HL-60 (cell line): ENCODE data around the gene CBR3.

Experiments
- DNase-seq, 2 experiments: peaks; one replicate each; pipeline ENCODE4 v3.0.0-alpha.2; 2010 to 2020; ENCODE audit warnings: low read depth in 1 of 2, low spot score in 1 of 2
- H3K27ac ChIP-seq: fragments of 250-450 bp; sonication (Bioruptor Pico); replicated peaks from 2 replicates; pipeline ENCODE4 v1.5.1; 2020; ENCODE audit warnings: mild to moderate bottlenecking, moderate library complexity
- H3K27me3 ChIP-seq: fragments of 250-450 bp; sonication (Bioruptor Pico); 2 replicates; pipeline ENCODE4 v1.5.1; 2021; ENCODE audit warnings: mild to moderate bottlenecking, moderate library complexity; ENCODE audit not compliant: insufficient read depth, poor library complexity, severe bottlenecking
- H3K4me3 ChIP-seq: replicated peaks from 2 replicates; pipeline ENCODE4 v1.5.1; 2011; ENCODE audit warnings: mild to moderate bottlenecking, control low read depth, low read length; ENCODE audit not compliant: insufficient read depth
- GABPA ChIP-seq: IDR thresholded peaks from 2 replicates; pipeline ENCODE4 v1.6.1; 2012; ENCODE audit warnings: low read depth
- POLR2AphosphoS5 ChIP-seq: IDR thresholded peaks from 2 replicates; pipeline ENCODE4 v1.6.1; 2012; ENCODE audit warnings: low read depth
- SPI1 ChIP-seq: IDR thresholded peaks from 2 replicates; pipeline ENCODE4 v1.6.1; 2012; ENCODE audit warnings: low read depth, mild to moderate bottlenecking, borderline replicate concordance
- TF ChIP-seq, protein P1 (sequence below): IDR thresholded peaks from 2 replicates; pipeline ENCODE4 v1.6.1; 2012; ENCODE audit warnings: low read depth; ENCODE audit not compliant: insufficient replicate concordance
- TF ChIP-seq, protein P2 (sequence below): IDR thresholded peaks from one replicate; pipeline ENCODE4 v1.5.1; 2011; ENCODE audit warnings: low read length, control low read depth, inconsistent platforms; ENCODE audit not compliant: insufficient read depth

The CBR3 gene

DNA sequence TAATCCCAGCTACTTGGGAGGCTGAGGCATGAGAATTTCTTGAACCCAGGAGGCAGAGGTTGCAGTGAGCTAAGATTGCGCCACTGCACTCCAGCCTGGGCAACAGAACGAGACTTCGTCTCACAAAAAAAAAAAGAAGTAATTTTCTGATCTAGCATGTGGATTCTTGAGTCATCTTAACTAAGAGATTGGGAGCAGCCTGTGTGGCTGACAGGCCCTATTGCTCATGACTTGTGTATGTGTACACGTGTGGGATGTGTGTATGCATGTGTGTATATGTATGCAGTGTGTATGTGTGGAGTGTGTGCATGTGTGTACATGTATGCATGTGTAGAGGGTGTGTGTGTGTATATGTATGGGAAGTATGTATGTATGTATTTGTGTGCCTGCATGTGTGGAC is 51.2 kb downstream of the CBR3 start:
- peak overlapping the region; percentile 54 for H3K27ac ChIP-seq
- peak in 1 of 2 experiments; percentile 49 for DNase-seq
- H3K27me3 ChIP-seq = no peaks in the 10 kb centered on the region
- no peak overlapping the region for H3K4me3 ChIP-seq
- no peak for TF ChIP-seq GABPA
- TF ChIP-seq, protein P1, sequence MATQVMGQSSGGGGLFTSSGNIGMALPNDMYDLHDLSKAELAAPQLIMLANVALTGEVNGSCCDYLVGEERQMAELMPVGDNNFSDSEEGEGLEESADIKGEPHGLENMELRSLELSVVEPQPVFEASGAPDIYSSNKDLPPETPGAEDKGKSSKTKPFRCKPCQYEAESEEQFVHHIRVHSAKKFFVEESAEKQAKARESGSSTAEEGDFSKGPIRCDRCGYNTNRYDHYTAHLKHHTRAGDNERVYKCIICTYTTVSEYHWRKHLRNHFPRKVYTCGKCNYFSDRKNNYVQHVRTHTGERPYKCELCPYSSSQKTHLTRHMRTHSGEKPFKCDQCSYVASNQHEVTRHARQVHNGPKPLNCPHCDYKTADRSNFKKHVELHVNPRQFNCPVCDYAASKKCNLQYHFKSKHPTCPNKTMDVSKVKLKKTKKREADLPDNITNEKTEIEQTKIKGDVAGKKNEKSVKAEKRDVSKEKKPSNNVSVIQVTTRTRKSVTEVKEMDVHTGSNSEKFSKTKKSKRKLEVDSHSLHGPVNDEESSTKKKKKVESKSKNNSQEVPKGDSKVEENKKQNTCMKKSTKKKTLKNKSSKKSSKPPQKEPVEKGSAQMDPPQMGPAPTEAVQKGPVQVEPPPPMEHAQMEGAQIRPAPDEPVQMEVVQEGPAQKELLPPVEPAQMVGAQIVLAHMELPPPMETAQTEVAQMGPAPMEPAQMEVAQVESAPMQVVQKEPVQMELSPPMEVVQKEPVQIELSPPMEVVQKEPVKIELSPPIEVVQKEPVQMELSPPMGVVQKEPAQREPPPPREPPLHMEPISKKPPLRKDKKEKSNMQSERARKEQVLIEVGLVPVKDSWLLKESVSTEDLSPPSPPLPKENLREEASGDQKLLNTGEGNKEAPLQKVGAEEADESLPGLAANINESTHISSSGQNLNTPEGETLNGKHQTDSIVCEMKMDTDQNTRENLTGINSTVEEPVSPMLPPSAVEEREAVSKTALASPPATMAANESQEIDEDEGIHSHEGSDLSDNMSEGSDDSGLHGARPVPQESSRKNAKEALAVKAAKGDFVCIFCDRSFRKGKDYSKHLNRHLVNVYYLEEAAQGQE = no peak
- no peak for TF ChIP-seq SPI1
- TF ChIP-seq, protein P2, sequence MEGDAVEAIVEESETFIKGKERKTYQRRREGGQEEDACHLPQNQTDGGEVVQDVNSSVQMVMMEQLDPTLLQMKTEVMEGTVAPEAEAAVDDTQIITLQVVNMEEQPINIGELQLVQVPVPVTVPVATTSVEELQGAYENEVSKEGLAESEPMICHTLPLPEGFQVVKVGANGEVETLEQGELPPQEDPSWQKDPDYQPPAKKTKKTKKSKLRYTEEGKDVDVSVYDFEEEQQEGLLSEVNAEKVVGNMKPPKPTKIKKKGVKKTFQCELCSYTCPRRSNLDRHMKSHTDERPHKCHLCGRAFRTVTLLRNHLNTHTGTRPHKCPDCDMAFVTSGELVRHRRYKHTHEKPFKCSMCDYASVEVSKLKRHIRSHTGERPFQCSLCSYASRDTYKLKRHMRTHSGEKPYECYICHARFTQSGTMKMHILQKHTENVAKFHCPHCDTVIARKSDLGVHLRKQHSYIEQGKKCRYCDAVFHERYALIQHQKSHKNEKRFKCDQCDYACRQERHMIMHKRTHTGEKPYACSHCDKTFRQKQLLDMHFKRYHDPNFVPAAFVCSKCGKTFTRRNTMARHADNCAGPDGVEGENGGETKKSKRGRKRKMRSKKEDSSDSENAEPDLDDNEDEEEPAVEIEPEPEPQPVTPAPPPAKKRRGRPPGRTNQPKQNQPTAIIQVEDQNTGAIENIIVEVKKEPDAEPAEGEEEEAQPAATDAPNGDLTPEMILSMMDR = no peak
- no peak for TF ChIP-seq POLR2AphosphoS5

DNA sequence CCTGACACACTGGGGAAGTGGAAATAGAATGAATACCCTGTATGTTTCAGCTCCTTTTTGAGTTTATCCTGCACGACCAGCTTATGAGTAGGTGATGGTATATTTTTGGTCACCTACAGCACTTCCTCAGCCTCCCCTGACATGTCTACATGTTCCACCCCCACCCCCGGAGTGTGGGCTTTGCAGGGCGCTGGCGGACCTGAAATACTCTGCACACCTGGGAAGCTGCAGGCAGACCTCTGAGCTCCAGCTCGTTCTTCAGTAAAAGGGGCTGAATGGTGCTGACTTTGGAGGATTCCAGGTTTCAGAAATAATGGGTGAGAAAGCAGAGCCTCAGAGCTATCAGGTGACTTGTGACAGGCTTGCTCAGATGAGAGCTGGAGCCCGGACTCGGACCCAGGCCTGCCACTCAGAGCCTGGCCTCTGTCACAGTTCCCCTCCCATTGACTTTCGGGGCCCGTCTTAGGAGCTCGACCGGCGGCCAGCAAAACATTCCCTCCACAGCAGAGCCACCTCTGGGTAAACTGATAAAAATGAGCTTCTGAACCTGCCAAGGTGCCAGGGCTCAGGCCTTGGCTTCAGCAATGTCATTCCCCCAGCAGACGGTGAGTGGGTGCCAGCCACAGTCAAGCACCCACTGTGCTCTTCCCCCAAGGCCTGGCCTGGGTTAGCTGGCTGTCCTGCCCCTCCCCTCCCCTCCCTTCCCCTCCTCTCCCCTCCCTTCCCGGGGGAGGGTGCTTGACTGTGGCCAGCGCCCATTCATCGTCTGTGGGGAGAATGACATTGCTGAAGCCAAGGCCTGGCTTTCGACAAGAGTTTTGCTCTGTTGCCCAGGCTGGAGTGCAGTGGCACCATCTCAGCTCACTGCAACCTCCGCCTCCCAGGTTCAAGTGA is 51.9 kb downstream of the CBR3 start:
- no peak overlapping the region for H3K4me3 ChIP-seq
- H3K27ac ChIP-seq = peak overlapping the region; percentile 54
- DNase-seq = peak in 1 of 2 experiments; percentile 23
- no peaks in the 10 kb centered on the region for H3K27me3 ChIP-seq
- TF ChIP-seq POLR2AphosphoS5 = no peak
- TF ChIP-seq SPI1 = no peak
- TF ChIP-seq, protein P1 = no peak

DNA sequence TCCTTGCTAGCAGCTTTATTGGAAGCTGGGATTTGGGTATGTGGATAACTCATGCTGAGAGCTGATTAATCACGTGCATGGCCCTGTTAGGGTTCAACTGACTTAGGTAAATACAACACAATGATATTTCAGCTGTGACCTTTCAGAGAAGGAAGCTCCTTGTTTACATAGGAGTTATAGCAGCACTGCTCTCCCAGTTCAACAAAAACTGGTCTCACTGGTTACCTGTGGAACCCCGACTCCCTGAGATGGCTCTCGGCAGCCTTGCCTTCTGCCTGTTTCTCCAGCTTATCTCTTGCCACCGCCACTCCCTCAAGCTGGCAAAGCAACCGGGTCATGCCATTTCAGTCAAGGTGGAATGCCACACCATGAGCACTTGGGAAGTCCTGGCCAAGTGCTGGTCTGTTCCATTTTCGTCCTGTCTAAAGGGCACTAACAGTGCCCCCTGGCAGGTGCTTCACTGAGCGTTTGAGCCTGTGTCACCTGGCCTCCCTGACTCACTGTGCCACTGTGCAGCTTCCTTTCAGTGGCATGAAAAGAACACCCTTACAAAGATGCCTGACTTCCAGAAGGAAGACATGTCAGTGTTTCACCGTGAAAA is 53.3 kb downstream of the CBR3 start:
- H3K4me3 ChIP-seq = no peak overlapping the region
- 0 out of 2 replicates have a peak overlapping the region, but pooled peaks have one; percentile 3 for H3K27ac ChIP-seq
- H3K27me3 ChIP-seq = no peaks in the 10 kb centered on the region
- TF ChIP-seq SPI1 (no peak), POLR2AphosphoS5 (no peak), GABPA (no peak)
- TF ChIP-seq, protein P2 = no peak
- TF ChIP-seq, protein P1 = no peak
- no peak for DNase-seq
